K562 (cell line): Measurements from ENCODE around the gene HMGB2. TPM values are rescaled to one million over a fixed set of nuclear protein-coding genes. Genes with fewer than 3 reads are reported as not detected.

Experiments
- ARID1B ChIP-seq: fragments of 450-650 bp; IDR thresholded peaks from 2 replicates; pipeline ENCODE4 v1.6.1; 2016; ENCODE audit warnings: antibody characterized with exemption, mild to moderate bottlenecking, inconsistent platforms
- CBX3 ChIP-seq, 2 experiments: IDR thresholded peaks; 1 replicate in 1 of 2; 2 replicates in 1 of 2; pipeline ENCODE4 v1.6.1; 2012; ENCODE audit warnings: inconsistent platforms in 2 of 2, low read length in 2 of 2, borderline replicate concordance in 1 of 2, control low read depth in 1 of 2
- CCNT2 ChIP-seq: IDR thresholded peaks from 2 replicates; pipeline ENCODE4 v1.6.1; 2011; ENCODE audit warnings: borderline replicate concordance, low read depth, mild to moderate bottlenecking, moderate library complexity, mixed read lengths, low read length; ENCODE audit not compliant: insufficient read length; ENCODE audit errors: extremely low read depth
- PRPF4 ChIP-seq: fragments of 200-400 bp; formaldehyde crosslinking; IDR thresholded peaks from one replicate; pipeline ENCODE4 v1.6.1; 2017; ENCODE audit warnings: low read length, low read depth, mild to moderate bottlenecking; ENCODE audit not compliant: insufficient read depth, poor library complexity, severe bottlenecking
- RB1 ChIP-seq: fragments of 450-650 bp; IDR thresholded peaks from 2 replicates; pipeline ENCODE4 v1.6.1; 2017; ENCODE audit warnings: low read depth, mild to moderate bottlenecking
- SMARCA4 ChIP-seq: fragments of 450-650 bp; IDR thresholded peaks from 2 replicates; pipeline ENCODE4 v1.6.1; 2016
- polyA plus RNA-seq, 8 experiments: library from polyadenylated mRNA; depleted of rRNA in 4 of 8; stranded (reverse) in 5 of 8; unstranded in 3 of 8; fragments of >200 nt; fragmentation: Nextera tagmentation in 2 of 8; fragmentation: Illumina TruSeq in 1 of 8; extraction: Ambion mirVana in 2 of 8; extraction: Trizol in 1 of 8; gene quantifications; 2 replicates each; pipeline versions ENCODE4 v1.2.1 to v1.2.3, GENCODE V29; 2011 to 2014; ENCODE audit warnings: inconsistent platforms in 1 of 8, missing spikeins in 1 of 8
- total RNA-seq, 7 experiments: library from RNA; depleted of rRNA in 6 of 7; stranded (reverse); fragments of >200 nt in 6 of 7; fragmentation: Illumina TruSeq in 2 of 7; extraction: Trizol in 2 of 7; gene quantifications; 2 replicates each; pipeline versions ENCODE4 v1.2.1 to v1.2.3, GENCODE V29; 2011 to 2021; ENCODE audit warnings: low replicate concordance in 1 of 7
- TF ChIP-seq, protein P1 (sequence below): fragments of 200-800 bp; sonication (Bioruptor generic); IDR thresholded peaks from 2 replicates; pipeline ENCODE4 v1.6.1; 2017; ENCODE audit warnings: missing genetic modification characterization, missing compliant biosample characterization
- TF ChIP-seq, protein P2 (sequence below), 2 experiments: IDR thresholded peaks; 2 replicates each; pipeline ENCODE4 v1.6.1; 2011; ENCODE audit warnings: borderline replicate concordance in 1 of 2, control low read depth in 1 of 2, low read depth in 1 of 2, low read length in 1 of 2, mild to moderate bottlenecking in 1 of 2, mixed read lengths in 1 of 2, moderate library complexity in 1 of 2; ENCODE audit not compliant: insufficient read depth in 1 of 2, insufficient read length in 1 of 2, poor library complexity in 1 of 2, severe bottlenecking in 1 of 2; ENCODE audit errors: extremely low read depth in 1 of 2
- TF ChIP-seq, protein P3 (sequence below): fragments of 450-650 bp; formaldehyde crosslinking; IDR thresholded peaks from 2 replicates; pipeline ENCODE4 v1.4.0; 2020; ENCODE audit warnings: mild to moderate bottlenecking, mixed read lengths

Gene HMGB2
- total and polyA plus RNA-seq, 9 of the 15 experiments (the other 6 are each of a cell fraction or from before 2014, with no cell fraction given), result 309 to 822 (median 626) TPM

DNA sequence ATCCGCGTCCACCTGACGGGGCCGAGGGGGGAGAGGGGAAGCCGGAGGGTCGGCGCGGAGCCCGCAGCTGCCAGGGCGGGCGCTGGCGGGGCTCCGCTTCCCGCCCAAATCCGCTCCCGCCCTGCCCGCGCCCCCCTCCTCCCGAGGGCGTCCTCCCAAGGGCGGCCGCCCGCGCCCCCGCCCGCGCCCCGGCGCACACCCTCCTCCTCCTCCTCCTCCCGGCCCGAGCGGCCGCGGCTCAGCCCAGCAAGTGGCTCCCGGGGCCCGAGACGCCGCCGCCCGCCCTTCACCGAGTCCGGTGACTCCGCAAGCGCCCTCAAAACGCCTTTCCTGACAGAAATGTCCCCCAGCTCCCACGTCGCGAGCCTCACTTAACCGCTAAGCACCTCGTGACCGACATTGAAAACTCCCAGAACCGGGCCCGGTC lies 487 bp downstream of the HMGB2 start (continued):
- TF ChIP-seq, protein P1, sequence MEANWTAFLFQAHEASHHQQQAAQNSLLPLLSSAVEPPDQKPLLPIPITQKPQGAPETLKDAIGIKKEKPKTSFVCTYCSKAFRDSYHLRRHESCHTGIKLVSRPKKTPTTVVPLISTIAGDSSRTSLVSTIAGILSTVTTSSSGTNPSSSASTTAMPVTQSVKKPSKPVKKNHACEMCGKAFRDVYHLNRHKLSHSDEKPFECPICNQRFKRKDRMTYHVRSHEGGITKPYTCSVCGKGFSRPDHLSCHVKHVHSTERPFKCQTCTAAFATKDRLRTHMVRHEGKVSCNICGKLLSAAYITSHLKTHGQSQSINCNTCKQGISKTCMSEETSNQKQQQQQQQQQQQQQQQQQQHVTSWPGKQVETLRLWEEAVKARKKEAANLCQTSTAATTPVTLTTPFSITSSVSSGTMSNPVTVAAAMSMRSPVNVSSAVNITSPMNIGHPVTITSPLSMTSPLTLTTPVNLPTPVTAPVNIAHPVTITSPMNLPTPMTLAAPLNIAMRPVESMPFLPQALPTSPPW, result peak; percentile 94
- TF ChIP-seq RB1 (0 out of 2 replicates have a peak, but pooled peaks have one; percentile 75), SMARCA4 (no peak), PRPF4 (peak; percentile 86), ARID1B (no peak), CBX3 (IDR thresholded peaks at IDR 0.05; ENCODE audit: borderline replicate concordance in 1 of 2, low read length in 2 of 2) (no peak), CCNT2 (peak; percentile 33)
- TF ChIP-seq, protein P2, sequence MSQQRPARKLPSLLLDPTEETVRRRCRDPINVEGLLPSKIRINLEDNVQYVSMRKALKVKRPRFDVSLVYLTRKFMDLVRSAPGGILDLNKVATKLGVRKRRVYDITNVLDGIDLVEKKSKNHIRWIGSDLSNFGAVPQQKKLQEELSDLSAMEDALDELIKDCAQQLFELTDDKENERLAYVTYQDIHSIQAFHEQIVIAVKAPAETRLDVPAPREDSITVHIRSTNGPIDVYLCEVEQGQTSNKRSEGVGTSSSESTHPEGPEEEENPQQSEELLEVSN (IDR thresholded peaks at IDR 0.05; ENCODE audit: borderline replicate concordance in 1 of 2, extremely low read depth in 1 of 2, insufficient read depth in 1 of 2, insufficient read length in 1 of 2, low read depth in 1 of 2, low read length in 1 of 2, poor library complexity in 1 of 2, severe bottlenecking in 1 of 2), result peak in 1 of 2 experiments; percentile 80
- TF ChIP-seq, protein P3, sequence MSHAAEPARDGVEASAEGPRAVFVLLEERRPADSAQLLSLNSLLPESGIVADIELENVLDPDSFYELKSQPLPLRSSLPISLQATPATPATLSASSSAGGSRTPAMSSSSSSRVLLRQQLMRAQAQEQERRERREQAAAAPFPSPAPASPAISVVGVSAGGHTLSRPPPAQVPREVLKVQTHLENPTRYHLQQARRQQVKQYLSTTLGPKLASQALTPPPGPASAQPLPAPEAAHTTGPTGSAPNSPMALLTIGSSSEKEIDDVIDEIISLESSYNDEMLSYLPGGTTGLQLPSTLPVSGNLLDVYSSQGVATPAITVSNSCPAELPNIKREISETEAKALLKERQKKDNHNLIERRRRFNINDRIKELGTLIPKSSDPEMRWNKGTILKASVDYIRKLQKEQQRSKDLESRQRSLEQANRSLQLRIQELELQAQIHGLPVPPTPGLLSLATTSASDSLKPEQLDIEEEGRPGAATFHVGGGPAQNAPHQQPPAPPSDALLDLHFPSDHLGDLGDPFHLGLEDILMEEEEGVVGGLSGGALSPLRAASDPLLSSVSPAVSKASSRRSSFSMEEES, result peak; percentile 64
- TF ChIP-seq, all 486 proteins: peak for 14
